CD4-positive, CD25-positive, alpha-beta regulatory T cell (primary cell): ENCODE data around the gene RELL2. TPM values are rescaled to one million over a fixed set of nuclear protein-coding genes. Genes with fewer than 3 reads are reported as not detected.
A peak's percentile ranks its signal among the peaks of the same experiment; 100 is the strongest.

Experiments
- ATAC-seq, 2 donors: fragments of 150-1000 bp; cut with Tn5 transposase; one replicate each; pipeline ENCODE4 v1.10.0; 2021; ENCODE audit warnings: low read depth in 2 of 2, moderate number of reproducible peaks in 2 of 2, moderate library complexity in 1 of 2
- DNase-seq, 3 donors: peaks; one replicate each; pipeline versions ENCODE4 v3.0.0 to v3.0.0-alpha.2; 2012 to 2022; ENCODE audit warnings: mixed read lengths in 1 of 3
- H3K27ac ChIP-seq: one replicate; pipeline ENCODE4 v1.7.0; 2013; ENCODE audit warnings: mild to moderate bottlenecking, low read length; ENCODE audit not compliant: insufficient read depth, poor library complexity, severe bottlenecking
- H3K27me3 ChIP-seq: one replicate; pipeline ENCODE4 v1.7.0; 2013; ENCODE audit warnings: low read length; ENCODE audit not compliant: control insufficient read depth, insufficient read depth
- H3K36me3 ChIP-seq: one replicate; pipeline ENCODE4 v1.7.0; 2013; ENCODE audit warnings: mild to moderate bottlenecking, low read length, moderate library complexity; ENCODE audit not compliant: control insufficient read depth, insufficient read depth
- H3K4me1 ChIP-seq: 2 replicates; pipeline ENCODE4 v1.7.0; 2013; ENCODE audit warnings: mild to moderate bottlenecking, low read length; ENCODE audit not compliant: insufficient read depth, control insufficient read depth, poor library complexity, severe bottlenecking
- H3K4me3 ChIP-seq: one replicate; pipeline ENCODE4 v1.7.0; 2013; ENCODE audit warnings: low read depth, mild to moderate bottlenecking, low read length, moderate library complexity
- H3K9me3 ChIP-seq, 2 experiments: 1 replicate in 1 of 2; 2 replicates in 1 of 2; pipeline ENCODE4 v1.7.0; 2013; ENCODE audit warnings: low read length in 2 of 2, mild to moderate bottlenecking in 1 of 2, moderate library complexity in 1 of 2; ENCODE audit not compliant: control insufficient read depth in 2 of 2
- H3K27ac Mint-ChIP-seq, 3 donors: one replicate each; pipeline ENCODE4 v1.8.0; 2020 to 2022; ENCODE audit warnings: mild to moderate bottlenecking in 3 of 3, mixed read lengths in 3 of 3, moderate library complexity in 2 of 3
- H3K27me3 Mint-ChIP-seq: one replicate; pipeline ENCODE4 v1.8.0; 2022; ENCODE audit warnings: mild to moderate bottlenecking, mixed read lengths
- H3K36me3 Mint-ChIP-seq: one replicate; pipeline ENCODE4 v1.8.0; 2020; ENCODE audit warnings: mixed read lengths
- H3K4me1 Mint-ChIP-seq, 4 donors: one replicate each; pipeline ENCODE4 v1.8.0; 2020 to 2022; ENCODE audit warnings: mixed read lengths in 4 of 4, mild to moderate bottlenecking in 1 of 4
- H3K4me3 Mint-ChIP-seq, 4 donors: one replicate each; pipeline ENCODE4 v1.8.0; 2020 to 2022; ENCODE audit warnings: mild to moderate bottlenecking in 4 of 4, mixed read lengths in 4 of 4, moderate library complexity in 3 of 4
- H3K9me3 Mint-ChIP-seq, 7 donors: one replicate each; pipeline ENCODE4 v1.8.0; 2020 to 2022; ENCODE audit warnings: mixed read lengths in 7 of 7, mild to moderate bottlenecking in 3 of 7, moderate library complexity in 2 of 7
- polyA plus RNA-seq, 4 donors: library from polyadenylated mRNA; unstranded; fragments of 300-500 nt; fragmentation: Illumina TruSeq; gene quantifications; one replicate each; pipeline ENCODE4 v1.2.3, GENCODE V29; 2021
- total RNA-seq: library from RNA; stranded (reverse); gene quantifications from one replicate; pipeline ENCODE4 v1.2.3, GENCODE V29; 2022

Gene RELL2
- total and polyA plus RNA-seq, 5 donors from 2014 or later = 2.4 to 20.5 (median 3.8) TPM

- Histone ChIP-seq H3K4me1 (peaks cover 32% of the 10 kb centered on the region), H3K27me3 (no peaks in the 10 kb centered on the region), H3K27ac (peak overlapping the region; percentile 51), H3K9me3 (no peaks in the 10 kb centered on the region), H3K36me3 (no peaks in the 10 kb centered on the region), H3K4me3 (peak overlapping the region; percentile 32)
- Mint-ChIP-seq H3K4me1 (peaks cover 5 to 36% (median 21%) of the 10 kb centered on the region in 4 donors), H3K9me3 (no peaks in the 10 kb centered on the region), H3K4me3 (peak overlapping the region in 2 of 4 donors; percentile 21 to 59), H3K27me3 (peaks cover 4% of the 10 kb centered on the region), H3K27ac (peak overlapping the region in 2 of 3 donors; percentile 62 to 88), H3K36me3 (no peaks in the 10 kb centered on the region)
- DNase-seq = no peak
- ATAC-seq = no peak
Measured at GRCh38 chr5:141683596-141684141, 46.9 kb downstream of the RELL2 start.

- H3K9me3 ChIP-seq = no peaks in the 10 kb centered on the region
- Mint-ChIP-seq H3K4me1 (peaks cover 7 to 36% (median 22%) of the 10 kb centered on the region in 4 donors), H3K9me3 (no peaks in the 10 kb centered on the region), H3K4me3 (no peak overlapping the region), H3K36me3 (no peaks in the 10 kb centered on the region), H3K27ac (peak overlapping the region in 1 of 3 donors; percentile 52), H3K27me3 (peaks cover 4% of the 10 kb centered on the region)
- no peak for ATAC-seq
- no peak overlapping the region for H3K4me3 ChIP-seq
- H3K36me3 ChIP-seq = no peaks in the 10 kb centered on the region
- peaks cover 32% of the 10 kb centered on the region for H3K4me1 ChIP-seq
- no peak overlapping the region for H3K27ac ChIP-seq
- no peak for DNase-seq
- H3K27me3 ChIP-seq = peaks cover 2% of the 10 kb centered on the region
Measured at GRCh38 chr5:141685591-141685990, 48.8 kb downstream of the RELL2 start.

GRCh38 chr5:141686648-141687416, 50.0 kb downstream of the RELL2 start:
- H3K9me3 Mint-ChIP-seq = no peaks in the 10 kb centered on the region
- no peak overlapping the region for H3K4me3 ChIP-seq

More at GRCh38 chr5:141686648-141687416, 50.0 kb downstream of the RELL2 start:
- DNase-seq (no peak), ATAC-seq (no peak)
- Mint-ChIP-seq H3K36me3 (no peaks in the 10 kb centered on the region), H3K27me3 (peaks cover 4% of the 10 kb centered on the region), H3K4me3 (no peak overlapping the region), H3K27ac (peak overlapping the region in 1 of 3 donors; percentile 52), H3K4me1 (peaks cover under 1 to 27% (median 17%) of the 10 kb centered on the region in 4 donors)
- H3K9me3 ChIP-seq = no peaks in the 10 kb centered on the region
- no peaks in the 10 kb centered on the region for H3K36me3 ChIP-seq
- peaks cover 2% of the 10 kb centered on the region for H3K27me3 ChIP-seq
- H3K4me1 ChIP-seq = peaks cover 23% of the 10 kb centered on the region
- H3K27ac ChIP-seq = no peak overlapping the region

Other genes starting within 250 kb of the RELL2 start
- gene PCDHGB4, start 249.3 kb upstream of the RELL2 start, total RNA-seq = not detected
- gene PCDHGB4, start 249.3 kb upstream of the RELL2 start, polyA plus RNA-seq = under 1 TPM in 1 of 4 donors, not detected in 3; 0.22 TPM
- not detected for gene PCDHGA8, start 244.4 kb upstream of the RELL2 start, total RNA-seq
- gene PCDHGA8, start 244.4 kb upstream of the RELL2 start, polyA plus RNA-seq = under 1 TPM in 1 of 4 donors, not detected in 3; 0.10 TPM
- not detected for gene PCDHGB5, start 239.1 kb upstream of the RELL2 start, total RNA-seq
- under 1 TPM in 2 of 4 donors, not detected in 2; 0.17 to 0.27 TPM for gene PCDHGB5, start 239.1 kb upstream of the RELL2 start, polyA plus RNA-seq
- gene PCDHGA9, start 234.2 kb upstream of the RELL2 start, total RNA-seq = not detected
- gene PCDHGA9, start 234.2 kb upstream of the RELL2 start, polyA plus RNA-seq = not detected
- not detected for gene PCDHGB6, start 229.0 kb upstream of the RELL2 start, total RNA-seq
- not detected for gene PCDHGB6, start 229.0 kb upstream of the RELL2 start, polyA plus RNA-seq
- not detected for gene PCDHGA10, start 224.0 kb upstream of the RELL2 start, total RNA-seq
- gene PCDHGA10, start 224.0 kb upstream of the RELL2 start, polyA plus RNA-seq = not detected
- not detected for gene PCDHGB7, start 219.3 kb upstream of the RELL2 start, total RNA-seq
- not detected for gene PCDHGB7, start 219.3 kb upstream of the RELL2 start, polyA plus RNA-seq
- not detected for gene PCDHGA11, start 215.9 kb upstream of the RELL2 start, total RNA-seq
- gene PCDHGA11, start 215.9 kb upstream of the RELL2 start, polyA plus RNA-seq = not detected
- not detected for gene PCDHGA12, start 206.5 kb upstream of the RELL2 start, total RNA-seq
- not detected for gene PCDHGA12, start 206.5 kb upstream of the RELL2 start, polyA plus RNA-seq
- gene PCDHGC3, start 161.0 kb upstream of the RELL2 start, total RNA-seq = 0.35 TPM
- under 1 TPM in 1 of 4 donors, not detected in 3; 0.09 TPM for gene PCDHGC3, start 161.0 kb upstream of the RELL2 start, polyA plus RNA-seq
- gene PCDHGC4, start 152.0 kb upstream of the RELL2 start, total RNA-seq = not detected
- gene PCDHGC4, start 152.0 kb upstream of the RELL2 start, polyA plus RNA-seq = not detected
- gene PCDHGC5, start 147.9 kb upstream of the RELL2 start, total RNA-seq = not detected
- gene PCDHGC5, start 147.9 kb upstream of the RELL2 start, polyA plus RNA-seq = not detected
- gene DIAPH1, start 18.0 kb upstream of the RELL2 start, total RNA-seq = 287 TPM
- 100 to 1,000 TPM in 1 of 4 donors, 10 to 100 TPM in 3; 86.1 to 105 (median 90.7) TPM for gene DIAPH1, start 18.0 kb upstream of the RELL2 start, polyA plus RNA-seq
- 83.9 TPM for gene HDAC3, start 148 bp upstream of the RELL2 start, total RNA-seq
- gene HDAC3, start 148 bp upstream of the RELL2 start, polyA plus RNA-seq = 100 to 1,000 TPM in 1 of 4 donors, 10 to 100 TPM in 3; 94.0 to 102 (median 96.1) TPM
- gene FCHSD1, start 14.4 kb downstream of the RELL2 start, total RNA-seq = 115 TPM
- 10 to 100 TPM in 1 of 4 donors, 1 to 10 TPM in 3; 7.7 to 16.0 (median 8.2) TPM for gene FCHSD1, start 14.4 kb downstream of the RELL2 start, polyA plus RNA-seq
- gene ARAP3, start 45.2 kb downstream of the RELL2 start, total RNA-seq = 6.1 TPM
- gene ARAP3, start 45.2 kb downstream of the RELL2 start, polyA plus RNA-seq = 1 to 10 TPM in 1 of 4 donors, under 1 TPM in 2, not detected in 1; 0.25 to 1.3 (median 0.30) TPM
- 0.20 TPM for gene PCDH1, start 241.4 kb downstream of the RELL2 start, total RNA-seq
- 1 to 10 TPM; 1.3 to 2.6 (median 1.8) TPM for gene PCDH1, start 241.4 kb downstream of the RELL2 start, polyA plus RNA-seq